Thoracic aorta (tissue), 2 donors: ENCODE measurements around the gene OR2L2. TPM values are rescaled to one million over a fixed set of nuclear protein-coding genes. Genes with fewer than 3 reads are reported as not detected.

Experiments
- ATAC-seq: fragments of 150-250 bp; one replicate; pipeline ENCODE4 v1.8.0; 2017; ENCODE audit warnings: low read depth; ENCODE audit not compliant: insufficient number of reproducible peaks, low FRiP score
- DNase-seq: peaks from one replicate; pipeline ENCODE4 v3.0.0-alpha.2; 2020; ENCODE audit warnings: low spot score
- H3K27ac ChIP-seq, 2 donors: fragments of 200-600 bp; sonication (generic); 1 replicate in 1 of 2; 2 replicates in 1 of 2; pipeline ENCODE4 v1.5.1; 2016; ENCODE audit warnings: mild to moderate bottlenecking in 2 of 2, moderate library complexity in 2 of 2
- H3K27me3 ChIP-seq: fragments of 200-600 bp; sonication (generic); replicated peaks from 2 replicates; pipeline ENCODE4 v1.6.0; 2016; ENCODE audit warnings: mild to moderate bottlenecking; ENCODE audit not compliant: insufficient read depth
- H3K36me3 ChIP-seq: fragments of 200-600 bp; sonication (generic); one replicate; pipeline ENCODE4 v1.5.1; 2016
- H3K4me1 ChIP-seq, 2 donors: fragments of 200-600 bp; sonication (generic); 1 replicate in 1 of 2; 2 replicates in 1 of 2; pipeline versions ENCODE4 v1.5.1 to v1.6.0; 2016; ENCODE audit warnings: low read depth in 2 of 2, mild to moderate bottlenecking in 1 of 2; ENCODE audit not compliant: control insufficient read depth in 1 of 2
- H3K4me3 ChIP-seq: fragments of 200-600 bp; sonication (generic); 2 replicates; pipeline ENCODE4 v1.5.1; 2016; ENCODE audit warnings: mild to moderate bottlenecking
- H3K9me3 ChIP-seq: fragments of 200-600 bp; sonication (generic); 2 replicates; pipeline ENCODE4 v1.5.1; 2016
- total RNA-seq, 2 donors: library from RNA; depleted of rRNA; stranded (reverse); fragments of >200 nt; gene quantifications; one replicate each; pipeline versions ENCODE4 v1.1.0 to v1.2.3, GENCODE V29; 2016
- TF ChIP-seq, protein P1 (sequence below): fragments of 200-600 bp; sonication (generic); IDR thresholded peaks from one replicate; pipeline ENCODE4 v1.5.1; 2019; ENCODE audit warnings: antibody characterized with exemption

The OR2L2 gene, protein sequence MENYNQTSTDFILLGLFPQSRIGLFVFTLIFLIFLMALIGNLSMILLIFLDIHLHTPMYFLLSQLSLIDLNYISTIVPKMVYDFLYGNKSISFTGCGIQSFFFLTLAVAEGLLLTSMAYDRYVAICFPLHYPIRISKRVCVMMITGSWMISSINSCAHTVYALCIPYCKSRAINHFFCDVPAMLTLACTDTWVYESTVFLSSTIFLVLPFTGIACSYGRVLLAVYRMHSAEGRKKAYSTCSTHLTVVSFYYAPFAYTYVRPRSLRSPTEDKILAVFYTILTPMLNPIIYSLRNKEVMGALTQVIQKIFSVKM
- not detected for total RNA-seq

DNA sequence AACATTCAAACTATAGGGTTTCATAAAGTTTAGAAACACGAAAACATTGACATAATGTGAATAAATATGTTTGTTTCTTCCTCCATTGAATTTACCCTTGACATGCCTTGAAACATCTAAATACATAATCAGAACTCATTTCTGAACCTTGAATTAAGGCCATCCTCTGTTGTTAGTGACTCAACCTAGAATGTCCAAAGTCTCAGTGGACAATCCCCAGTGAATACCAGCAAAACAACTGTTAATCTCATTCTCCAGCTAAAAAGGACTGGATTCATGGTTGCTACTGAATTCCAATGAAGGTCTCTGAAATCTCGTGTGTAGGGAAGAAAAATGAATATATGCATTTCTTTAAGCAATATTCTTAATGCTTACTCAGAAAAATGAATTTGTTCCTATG is at the start of gene OR2L2:
TSS of gene OR2L2 (plus strand) at position 301 of the 400 bp plus-strand sequence. CDS start 8,198 bp downstream, outside the sequence.
- no peaks in the 10 kb centered on the region for H3K4me1 ChIP-seq
- no peak within 1 kb of the TSS for H3K4me3 ChIP-seq
- no peak within 1 kb of the TSS for H3K27ac ChIP-seq
- TF ChIP-seq, protein P1, sequence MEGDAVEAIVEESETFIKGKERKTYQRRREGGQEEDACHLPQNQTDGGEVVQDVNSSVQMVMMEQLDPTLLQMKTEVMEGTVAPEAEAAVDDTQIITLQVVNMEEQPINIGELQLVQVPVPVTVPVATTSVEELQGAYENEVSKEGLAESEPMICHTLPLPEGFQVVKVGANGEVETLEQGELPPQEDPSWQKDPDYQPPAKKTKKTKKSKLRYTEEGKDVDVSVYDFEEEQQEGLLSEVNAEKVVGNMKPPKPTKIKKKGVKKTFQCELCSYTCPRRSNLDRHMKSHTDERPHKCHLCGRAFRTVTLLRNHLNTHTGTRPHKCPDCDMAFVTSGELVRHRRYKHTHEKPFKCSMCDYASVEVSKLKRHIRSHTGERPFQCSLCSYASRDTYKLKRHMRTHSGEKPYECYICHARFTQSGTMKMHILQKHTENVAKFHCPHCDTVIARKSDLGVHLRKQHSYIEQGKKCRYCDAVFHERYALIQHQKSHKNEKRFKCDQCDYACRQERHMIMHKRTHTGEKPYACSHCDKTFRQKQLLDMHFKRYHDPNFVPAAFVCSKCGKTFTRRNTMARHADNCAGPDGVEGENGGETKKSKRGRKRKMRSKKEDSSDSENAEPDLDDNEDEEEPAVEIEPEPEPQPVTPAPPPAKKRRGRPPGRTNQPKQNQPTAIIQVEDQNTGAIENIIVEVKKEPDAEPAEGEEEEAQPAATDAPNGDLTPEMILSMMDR, result no peak
- no peaks in the 10 kb centered on the region for H3K27me3 ChIP-seq
- ATAC-seq (no peak), DNase-seq (no peak)
- H3K9me3 ChIP-seq, result peaks cover 12% of the 10 kb centered on the region
- no peaks in the 10 kb centered on the region for H3K36me3 ChIP-seq

- no peak overlapping the region for H3K27ac ChIP-seq
- ATAC-seq, result no peak
- no peaks in the 10 kb centered on the region for H3K27me3 ChIP-seq
- H3K4me3 ChIP-seq, result no peak overlapping the region
- H3K36me3 ChIP-seq, result no peaks in the 10 kb centered on the region
- DNase-seq, result no peak
- H3K4me1 ChIP-seq, result no peaks in the 10 kb centered on the region
- H3K9me3 ChIP-seq, result no peaks in the 10 kb centered on the region
- TF ChIP-seq, protein P1, result no peak
These were observed 36.9 kb upstream of the OR2L2 start for GRCh38 chr1:247992986-247993385.

GRCh38 chr1:247998811-247999210 is 31.1 kb upstream of the OR2L2 start:
- Histone ChIP-seq H3K36me3 (no peaks in the 10 kb centered on the region), H3K9me3 (no peaks in the 10 kb centered on the region), H3K4me1 (no peaks in the 10 kb centered on the region), H3K27ac (no peak overlapping the region), H3K4me3 (no peak overlapping the region), H3K27me3 (no peaks in the 10 kb centered on the region)
- TF ChIP-seq, protein P1, result no peak
- no peak for ATAC-seq
- no peak for DNase-seq

DNA sequence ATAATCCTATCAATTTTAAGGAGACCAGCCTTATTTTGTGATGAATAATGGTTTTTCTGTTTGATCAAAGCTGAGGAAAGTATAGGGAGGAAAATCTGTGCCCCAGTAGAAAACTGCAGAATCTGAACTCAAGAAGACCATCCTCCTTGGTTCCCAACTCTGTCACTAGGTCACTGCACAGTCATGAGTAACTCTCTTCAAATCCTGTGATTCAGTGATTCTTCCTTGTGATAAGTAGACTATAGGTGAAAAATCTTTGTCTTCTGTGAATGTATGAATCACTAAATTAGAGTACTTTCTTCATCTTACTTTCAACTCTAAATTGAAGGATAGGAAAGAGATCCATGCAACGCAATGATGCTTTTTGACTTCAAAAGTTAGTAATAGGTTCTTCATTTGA is 29.7 kb upstream of the OR2L2 start:
- no peaks in the 10 kb centered on the region for H3K9me3 ChIP-seq
- no peaks in the 10 kb centered on the region for H3K36me3 ChIP-seq
- H3K27me3 ChIP-seq, result no peaks in the 10 kb centered on the region
- ATAC-seq (no peak), DNase-seq (no peak)
- H3K4me1 ChIP-seq, result no peaks in the 10 kb centered on the region
- no peak overlapping the region for H3K4me3 ChIP-seq
- TF ChIP-seq, protein P1, result no peak
- H3K27ac ChIP-seq, result no peak overlapping the region

- Histone ChIP-seq H3K4me1 (no peaks in the 10 kb centered on the region), H3K4me3 (no peak overlapping the region), H3K27me3 (no peaks in the 10 kb centered on the region), H3K36me3 (no peaks in the 10 kb centered on the region), H3K27ac (no peak overlapping the region), H3K9me3 (peaks cover 17% of the 10 kb centered on the region)
- DNase-seq (no peak), ATAC-seq (no peak)
- TF ChIP-seq, protein P1, result no peak
These were observed 22.1 kb upstream of the OR2L2 start for GRCh38 chr1:248007778-248008177.
